ENCODE results near the gene XKR7. TPM values are rescaled to one million over a fixed set of nuclear protein-coding genes. Genes with fewer than 3 reads are reported as not detected.

XKR7 gene
- total and polyA plus RNA-seq, 10 of the 15 experiments (the other 5 are each of a cell fraction or from before 2014, with no cell fraction given) = not detected

DNA sequence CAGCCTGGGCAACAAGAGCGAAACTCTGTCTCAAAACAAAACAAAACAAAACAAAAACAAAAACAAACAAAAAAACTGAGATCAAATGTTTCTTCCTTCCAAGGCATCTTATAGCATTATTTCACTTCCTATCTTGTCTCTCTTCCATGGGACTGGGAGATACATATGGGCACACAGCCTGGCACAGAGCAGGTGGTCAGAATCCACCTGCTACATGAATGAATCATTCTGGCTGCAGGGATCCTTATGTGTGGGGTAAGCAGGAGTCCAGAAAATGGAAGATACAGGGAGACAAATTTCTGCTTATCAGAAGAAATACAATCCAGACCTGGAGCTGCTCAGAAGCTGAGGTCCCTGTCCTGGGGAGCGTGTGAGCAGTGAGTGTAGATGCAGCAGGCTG, 24.1 kb downstream of the XKR7 start:
- BruUV-seq (replicated peaks) = no TSS peak
- in situ Hi-C loops (cut with MboI) = no loop called here
- 13% methylated on average over 2 of the region's 2 CpGs for WGBS (ENCODE audit: insufficient coverage, insufficient replicate concordance, low lambda C conversion rate, missing lambda C conversion rate)
- no peaks in the 10 kb centered on the region for H4K20me1 ChIP-seq (ENCODE audit: control insufficient read depth, insufficient read depth)
- peaks cover 0 to 9% of the 10 kb centered on the region in 2 experiments; a peak in 2 of 4 replicates for H3K27me3 ChIP-seq (replicated peaks in 1 of 2; ENCODE audit: control insufficient read depth in 2 of 2, insufficient read depth in 2 of 2, low read length in 1 of 2)
- no peaks in the 10 kb centered on the region for H3K79me2 ChIP-seq (ENCODE audit: control insufficient read depth, insufficient read depth, low read length)
- TF ChIP-seq PML (IDR thresholded peaks at IDR 0.05; ENCODE audit: low read length) = no peak
- no peak for TF ChIP-seq TCF7 (IDR thresholded peaks at IDR 0.05; ENCODE audit: borderline replicate concordance)
- TF ChIP-seq, protein P1, sequence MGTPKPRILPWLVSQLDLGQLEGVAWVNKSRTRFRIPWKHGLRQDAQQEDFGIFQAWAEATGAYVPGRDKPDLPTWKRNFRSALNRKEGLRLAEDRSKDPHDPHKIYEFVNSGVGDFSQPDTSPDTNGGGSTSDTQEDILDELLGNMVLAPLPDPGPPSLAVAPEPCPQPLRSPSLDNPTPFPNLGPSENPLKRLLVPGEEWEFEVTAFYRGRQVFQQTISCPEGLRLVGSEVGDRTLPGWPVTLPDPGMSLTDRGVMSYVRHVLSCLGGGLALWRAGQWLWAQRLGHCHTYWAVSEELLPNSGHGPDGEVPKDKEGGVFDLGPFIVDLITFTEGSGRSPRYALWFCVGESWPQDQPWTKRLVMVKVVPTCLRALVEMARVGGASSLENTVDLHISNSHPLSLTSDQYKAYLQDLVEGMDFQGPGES (IDR thresholded peaks at IDR 0.05) = no peak
- TF ChIP-seq, protein P2, sequence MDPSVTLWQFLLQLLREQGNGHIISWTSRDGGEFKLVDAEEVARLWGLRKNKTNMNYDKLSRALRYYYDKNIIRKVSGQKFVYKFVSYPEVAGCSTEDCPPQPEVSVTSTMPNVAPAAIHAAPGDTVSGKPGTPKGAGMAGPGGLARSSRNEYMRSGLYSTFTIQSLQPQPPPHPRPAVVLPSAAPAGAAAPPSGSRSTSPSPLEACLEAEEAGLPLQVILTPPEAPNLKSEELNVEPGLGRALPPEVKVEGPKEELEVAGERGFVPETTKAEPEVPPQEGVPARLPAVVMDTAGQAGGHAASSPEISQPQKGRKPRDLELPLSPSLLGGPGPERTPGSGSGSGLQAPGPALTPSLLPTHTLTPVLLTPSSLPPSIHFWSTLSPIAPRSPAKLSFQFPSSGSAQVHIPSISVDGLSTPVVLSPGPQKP (IDR thresholded peaks at IDR 0.05; ENCODE audit: low read depth, low read length) = no peak
- no peak for TF ChIP-seq RB1 (IDR thresholded peaks at IDR 0.05; ENCODE audit: borderline replicate concordance)
- RAD21 ChIA-PET (ENCODE audit: unreplicated experiment) = no interaction called here
- POLR2A ChIA-PET = no interaction called here
- no peaks in the 10 kb centered on the region for H3K9me3 ChIP-seq (replicated peaks; ENCODE audit: control insufficient read depth, insufficient read depth, low read length)
- H3K4me1 ChIP-seq (ENCODE audit: control insufficient read depth, insufficient read depth, low read length) = no peaks in the 10 kb centered on the region
- no peak overlapping the region for H2AFZ ChIP-seq (ENCODE audit: control insufficient read depth, low read depth, low read length)
- FAIRE-seq (no peak), DNase-seq (ENCODE audit: low read depth, low spot score) (no peak), ATAC-seq (no peak)
- CTCF ChIA-PET = interaction anchor here (1.1 kb wide), 1 partner anchor 16 kb away, joined by 3 read pairs; no protein-coding TSS in a partner anchor
- no peak overlapping the region for H3K4me3 ChIP-seq
- no peak overlapping the region for H3K9ac ChIP-seq (ENCODE audit: control insufficient read depth, insufficient read depth, low read length)
- intact Hi-C loops (cut with micrococcal nuclease; ENCODE audit: unreplicated experiment) = no loop called here
- no peak overlapping the region for H3K27ac ChIP-seq (ENCODE audit: control insufficient read depth, insufficient read depth)
- SMC1A ChIA-PET (ENCODE audit: uncharacterized antibody, unreplicated experiment) = no interaction called here
- H3K36me3 ChIP-seq (ENCODE audit: control insufficient read depth in 2 of 2, insufficient read depth in 2 of 2, low read length in 1 of 2) = no peaks in the 10 kb centered on the region
- H3K4me2 ChIP-seq (ENCODE audit: control insufficient read depth, insufficient read depth) = no peak overlapping the region

GRCh38 chr20:31996996-31997395, 29.0 kb downstream of the XKR7 start:
- ChIA-PET POLR2A (no interaction called here), CTCF (no interaction called here), RAD21 (ENCODE audit: unreplicated experiment) (no interaction called here), SMC1A (ENCODE audit: uncharacterized antibody, unreplicated experiment) (no interaction called here)
- Histone ChIP-seq H2AFZ (ENCODE audit: control insufficient read depth, low read depth, low read length) (no peak overlapping the region), H3K79me2 (ENCODE audit: control insufficient read depth, insufficient read depth, low read length) (no peaks in the 10 kb centered on the region), H3K4me1 (ENCODE audit: control insufficient read depth, insufficient read depth, low read length) (no peaks in the 10 kb centered on the region), H3K9ac (ENCODE audit: control insufficient read depth, insufficient read depth, low read length) (no peak overlapping the region), H3K27ac (ENCODE audit: control insufficient read depth, insufficient read depth) (no peak overlapping the region), H4K20me1 (ENCODE audit: control insufficient read depth, insufficient read depth) (no peaks in the 10 kb centered on the region), H3K4me3 (no peak overlapping the region), H3K27me3 (replicated peaks in 1 of 2; ENCODE audit: control insufficient read depth in 2 of 2, insufficient read depth in 2 of 2, low read length in 1 of 2) (peaks cover 0 to 12% of the 10 kb centered on the region in 2 experiments; a peak in 2 of 4 replicates), H3K9me3 (replicated peaks; ENCODE audit: control insufficient read depth, insufficient read depth, low read length) (no peaks in the 10 kb centered on the region), H3K36me3 (ENCODE audit: control insufficient read depth in 2 of 2, insufficient read depth in 2 of 2, low read length in 1 of 2) (no peaks in the 10 kb centered on the region), H3K4me2 (ENCODE audit: control insufficient read depth, insufficient read depth) (no peak overlapping the region)
- ATAC-seq = no peak
- WGBS (ENCODE audit: insufficient coverage, insufficient replicate concordance, low lambda C conversion rate, missing lambda C conversion rate) = 54% methylated on average over 18 of the region's 18 CpGs
- in situ Hi-C loops (cut with MboI) = no loop called here
- FAIRE-seq = no peak
- BruUV-seq (replicated peaks) = no TSS peak
- DNase-seq (ENCODE audit: low read depth, low spot score) = no peak
- intact Hi-C loops (cut with micrococcal nuclease; ENCODE audit: unreplicated experiment) = no loop called here
- TF ChIP-seq BCL11A (IDR thresholded peaks at IDR 0.05; ENCODE audit: low read depth, low read length) (no peak), REST (IDR thresholded peaks at IDR 0.05; ENCODE audit: low read depth, low read length) (no peak), TARDBP (IDR thresholded peaks at IDR 0.05; ENCODE audit: borderline replicate concordance) (no peak), NR2C1 (IDR thresholded peaks at IDR 0.05) (no peak), SMARCA5 (IDR thresholded peaks at IDR 0.05) (no peak)

All from GM12878 (cell line).